NAMALWA (cell line): ENCODE results near the gene OXLD1.
A peak's percentile ranks its signal among the peaks of the same experiment; 100 is the strongest.

Source experiments
- DNase-seq: peaks from one replicate; pipeline ENCODE4 v3.0.0-alpha.2; 2015; ENCODE audit warnings: low spot score

Gene OXLD1

GRCh38 chr17:81701288-81702071 is 35.1 kb upstream of the OXLD1 start:
- DNase-seq = peak; percentile 64

- no peak for DNase-seq
Observed at GRCh38 chr17:81700353-81701287, 34.2 kb upstream of the OXLD1 start.

- no peak for DNase-seq
Observed at GRCh38 chr17:81697261-81698044, 31.0 kb upstream of the OXLD1 start.

GRCh38 chr17:81696218-81696941 is 30.0 kb upstream of the OXLD1 start:
- DNase-seq = no peak

GRCh38 chr17:81695801-81696200 is 29.4 kb upstream of the OXLD1 start:
- DNase-seq = no peak

- DNase-seq = no peak
Observed at GRCh38 chr17:81695211-81695610, 28.8 kb upstream of the OXLD1 start.

- DNase-seq = no peak
Observed at GRCh38 chr17:81694810-81695209, 28.4 kb upstream of the OXLD1 start.

- peak; percentile 40 for DNase-seq
Observed at GRCh38 chr17:81693509-81694210, 27.3 kb upstream of the OXLD1 start.

- DNase-seq = no peak
Observed at GRCh38 chr17:81691608-81692007, 25.2 kb upstream of the OXLD1 start.

- DNase-seq = no peak
Observed at GRCh38 chr17:81691196-81691595, 24.8 kb upstream of the OXLD1 start.

- no peak for DNase-seq
Observed at GRCh38 chr17:81690549-81690948, 24.1 kb upstream of the OXLD1 start.

- no peak for DNase-seq
Observed at GRCh38 chr17:81690066-81690465, 23.7 kb upstream of the OXLD1 start.

- no peak for DNase-seq
Observed at GRCh38 chr17:81688616-81689015, 22.2 kb upstream of the OXLD1 start.

GRCh38 chr17:81687770-81688541 is 21.6 kb upstream of the OXLD1 start:
- DNase-seq = no peak

GRCh38 chr17:81686614-81687013 is 20.2 kb upstream of the OXLD1 start:
- no peak for DNase-seq

GRCh38 chr17:81685108-81685507 is 18.7 kb upstream of the OXLD1 start:
- DNase-seq = peak; percentile 50

GRCh38 chr17:81684442-81684911 is 18.1 kb upstream of the OXLD1 start:
- DNase-seq = no peak

GRCh38 chr17:81683584-81684441 is 17.4 kb upstream of the OXLD1 start, which contains the start of the genes ARL16 and HGS:
ARL16 (minus strand) TSS chr17:81683797; CDS start chr17:81683753, 44 bp downstream.
HGS (plus strand) TSS chr17:81684011; CDS start chr17:81684067, 56 bp downstream.
- DNase-seq = peak; percentile 99

GRCh38 chr17:81683208-81683583 is 16.8 kb upstream of the OXLD1 start:
- DNase-seq = no peak
